HG03432 (cell line): ENCODE data around the gene NKX2-4.

Source experiments
- ATAC-seq: cut with Tn5 transposase; IDR thresholded peaks from one replicate; pipeline ENCODE4 v1.9.1; 2021; ENCODE audit warnings: mild to moderate bottlenecking, moderate library complexity; ENCODE audit not compliant: unreplicated experiment

Gene NKX2-4

DNA sequence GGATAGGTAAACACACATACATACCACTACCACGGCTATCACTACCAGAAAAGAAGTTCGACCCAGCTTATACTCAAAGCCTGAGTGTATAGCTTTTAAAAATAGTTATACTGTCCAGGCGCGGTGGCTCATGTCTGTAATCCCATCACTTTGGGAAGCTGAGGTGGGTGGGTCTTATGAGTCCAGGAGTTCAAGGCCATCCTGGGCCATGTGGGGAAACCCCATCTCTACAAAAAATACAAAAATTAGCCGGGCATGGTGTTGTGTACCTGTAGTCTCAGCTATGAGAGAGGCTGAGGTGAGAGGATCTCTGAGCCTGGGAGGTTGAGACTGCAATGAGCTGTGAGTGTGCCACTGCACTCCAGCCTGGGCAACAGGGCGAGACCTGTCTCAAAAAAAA is 32.9 kb downstream of the NKX2-4 start:
- no peak for ATAC-seq

DNA sequence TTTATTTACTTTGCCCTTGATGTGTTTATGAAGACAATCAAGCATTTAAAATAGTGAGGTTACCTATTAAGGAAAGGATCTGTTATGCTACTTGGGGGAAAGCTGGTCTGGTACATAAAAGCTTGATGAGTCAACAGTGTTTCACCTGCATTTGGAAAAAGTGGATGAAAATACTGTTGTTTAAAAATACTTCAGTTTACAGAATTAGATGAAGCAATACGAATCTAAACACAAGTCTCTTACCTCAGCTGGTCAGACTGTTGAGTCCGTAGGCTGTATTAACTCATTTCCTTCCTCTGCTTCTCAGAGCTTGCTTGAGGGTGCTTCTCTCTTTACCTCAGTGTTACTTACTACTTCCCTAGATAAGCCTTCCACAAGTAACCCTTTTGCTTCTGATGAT is 36.1 kb downstream of the NKX2-4 start:
- ATAC-seq = no peak

DNA sequence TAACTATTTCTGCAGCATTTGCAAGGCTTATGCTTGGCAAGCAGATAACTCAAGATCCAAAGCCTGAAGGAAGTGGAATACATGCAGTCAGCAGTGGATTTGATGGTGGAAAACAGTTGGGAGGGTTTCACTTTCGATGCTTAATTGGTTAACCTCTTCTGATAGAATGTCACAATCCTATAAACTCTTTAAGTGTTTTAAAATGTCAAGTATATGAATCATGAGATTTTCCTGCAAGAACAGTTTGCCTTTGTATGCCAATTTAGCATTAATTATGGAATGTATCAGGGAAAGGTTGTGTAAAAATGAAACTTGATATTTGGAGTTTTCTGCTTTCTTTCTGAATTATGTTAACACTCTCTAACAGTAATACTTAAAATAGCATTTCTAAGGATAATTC is 36.6 kb downstream of the NKX2-4 start:
- ATAC-seq = no peak

DNA sequence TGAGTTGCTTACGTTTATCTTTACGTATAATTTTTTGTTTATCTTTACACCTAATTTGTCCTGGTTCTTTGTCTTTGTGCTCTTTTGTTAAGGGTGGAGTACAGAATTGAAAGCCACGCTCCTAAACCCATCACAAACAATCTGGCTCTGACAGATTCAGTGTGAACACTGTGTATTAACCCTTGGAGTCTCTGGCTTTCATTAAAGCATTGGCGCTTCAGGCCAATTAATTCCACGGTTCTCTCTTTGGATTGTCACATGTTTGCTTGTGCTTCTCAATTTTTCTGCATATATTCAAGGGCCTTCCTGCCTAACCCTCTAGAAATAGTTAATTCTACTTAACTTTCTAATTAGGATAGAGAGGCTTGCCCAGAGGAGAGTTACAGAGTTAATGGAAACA is 38.6 kb downstream of the NKX2-4 start:
- no peak for ATAC-seq

DNA sequence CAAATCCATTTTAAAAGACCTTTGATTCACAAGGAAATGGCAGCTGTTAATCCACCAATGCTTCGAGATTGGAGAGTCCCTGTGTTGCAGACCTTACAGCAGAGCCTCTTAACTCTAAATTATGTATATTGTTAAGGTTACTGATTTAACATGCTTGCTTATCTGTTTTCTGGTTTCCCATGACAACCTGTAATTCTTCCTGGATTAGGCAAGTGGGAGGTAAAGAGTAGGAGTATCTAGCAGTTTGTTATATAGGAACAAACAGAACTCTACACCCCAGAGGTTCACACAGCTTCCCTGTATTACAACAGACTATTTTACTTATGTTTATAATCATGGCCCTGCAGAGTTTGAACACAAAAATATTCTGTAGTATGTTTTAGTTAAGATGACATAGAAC is 39.5 kb downstream of the NKX2-4 start:
- no peak for ATAC-seq

DNA sequence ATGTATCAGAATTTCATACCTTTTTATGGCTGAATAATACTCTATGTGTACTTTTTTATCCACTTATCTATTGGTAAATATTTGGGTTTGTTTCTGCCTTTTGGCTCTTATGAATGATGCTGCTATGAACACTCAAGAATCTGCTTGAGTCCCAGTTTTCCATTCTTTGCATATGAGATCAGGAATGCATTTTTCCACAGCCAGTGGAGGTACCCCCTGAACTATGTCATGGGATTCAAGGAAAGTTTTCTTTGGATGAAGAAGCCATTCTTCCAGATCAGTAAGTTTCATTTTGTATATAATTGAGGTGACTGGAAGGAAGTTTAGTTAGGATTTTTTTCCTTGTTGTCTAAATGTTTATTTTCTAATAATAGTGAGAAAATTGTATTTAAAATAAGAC is 40.9 kb downstream of the NKX2-4 start:
- ATAC-seq = no peak

DNA sequence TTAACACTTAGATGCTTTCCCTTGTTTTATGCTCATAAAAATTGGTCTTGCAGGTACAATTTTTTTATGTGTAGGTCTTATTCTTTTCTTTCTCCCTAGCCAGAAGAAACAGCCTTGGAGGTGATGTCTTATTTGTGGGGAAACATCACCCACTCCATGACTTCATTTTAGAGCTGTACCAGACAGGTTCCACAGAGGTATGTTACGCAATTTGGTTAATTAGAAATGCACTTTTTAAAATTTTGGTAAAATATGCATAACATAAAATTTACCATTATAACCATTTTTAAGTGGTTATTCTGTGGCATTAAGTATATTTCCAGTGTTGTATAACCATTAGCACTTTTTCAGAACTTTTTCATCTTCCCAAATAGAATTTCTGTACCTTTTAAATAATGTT is 41.3 kb downstream of the NKX2-4 start:
- ATAC-seq = no peak

DNA sequence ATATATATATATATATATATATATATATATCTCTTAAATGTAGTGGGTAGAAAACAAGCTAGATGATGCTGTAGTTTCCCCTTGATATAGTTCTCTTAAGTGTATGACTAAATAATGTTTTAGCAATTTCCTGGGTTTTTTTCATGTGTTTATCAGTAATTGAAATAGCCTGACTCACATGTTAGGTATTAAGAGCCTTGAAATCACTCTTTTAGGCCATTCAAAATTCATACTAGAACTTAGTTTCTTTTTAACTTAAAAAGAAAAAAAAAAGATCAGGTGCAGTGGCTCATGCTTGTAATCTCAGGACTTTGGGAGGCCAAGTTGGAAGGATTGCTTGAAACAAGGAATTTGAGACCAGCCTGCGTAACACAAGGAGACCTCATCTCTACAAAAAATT is 44.1 kb downstream of the NKX2-4 start:
- ATAC-seq = no peak

DNA sequence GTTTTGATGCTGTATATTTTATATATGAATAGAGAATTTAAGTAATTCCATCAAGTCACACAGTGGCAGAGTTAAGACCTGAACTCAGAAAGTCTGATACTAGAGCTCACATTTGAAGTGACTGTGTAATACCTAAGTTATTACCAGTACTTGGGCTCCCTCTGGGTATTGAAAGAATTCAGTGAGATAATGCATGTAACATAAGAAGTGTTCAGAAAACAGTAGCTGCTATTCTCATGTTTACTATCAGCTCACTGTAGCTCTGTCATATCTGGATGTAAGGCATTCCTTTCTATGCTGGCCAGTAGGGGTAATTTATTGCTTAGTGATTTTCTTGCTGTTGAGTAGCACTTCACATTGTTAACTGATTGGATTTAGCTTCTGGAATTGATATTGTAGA is 44.6 kb downstream of the NKX2-4 start:
- no peak for ATAC-seq
